NB4 (cell line): ENCODE results near the gene CST9.
"Not testable (repeated sequence)": the region's sequence is repeated elsewhere in the genome, so short reads cannot be mapped to it uniquely, and the experiment has no call there.

Source experiments
- DNase-seq: peaks from one replicate; pipeline ENCODE4 v3.0.0; 2010; ENCODE audit warnings: low read depth
- H3K4me3 ChIP-seq: one replicate; pipeline ENCODE4 v1.5.1; 2011; ENCODE audit warnings: mild to moderate bottlenecking, low read depth, low read length, moderate library complexity
- MYC ChIP-seq: IDR thresholded peaks from 2 replicates; pipeline ENCODE4 v1.6.1; 2011; ENCODE audit warnings: low read depth, low read length
- POLR2A ChIP-seq: IDR thresholded peaks from 2 replicates; pipeline ENCODE4 v1.6.1; 2011; ENCODE audit warnings: mild to moderate bottlenecking; ENCODE audit not compliant: insufficient read length; ENCODE audit errors: extremely low read depth
- TF ChIP-seq, protein P1 (sequence below): IDR thresholded peaks from 2 replicates; pipeline ENCODE4 v1.6.1; 2011; ENCODE audit warnings: low read depth, low read length
- TF ChIP-seq, protein P2 (sequence below): IDR thresholded peaks from one replicate; pipeline ENCODE4 v1.5.1; 2012; ENCODE audit warnings: low read depth, low read length

The CST9 gene

DNA sequence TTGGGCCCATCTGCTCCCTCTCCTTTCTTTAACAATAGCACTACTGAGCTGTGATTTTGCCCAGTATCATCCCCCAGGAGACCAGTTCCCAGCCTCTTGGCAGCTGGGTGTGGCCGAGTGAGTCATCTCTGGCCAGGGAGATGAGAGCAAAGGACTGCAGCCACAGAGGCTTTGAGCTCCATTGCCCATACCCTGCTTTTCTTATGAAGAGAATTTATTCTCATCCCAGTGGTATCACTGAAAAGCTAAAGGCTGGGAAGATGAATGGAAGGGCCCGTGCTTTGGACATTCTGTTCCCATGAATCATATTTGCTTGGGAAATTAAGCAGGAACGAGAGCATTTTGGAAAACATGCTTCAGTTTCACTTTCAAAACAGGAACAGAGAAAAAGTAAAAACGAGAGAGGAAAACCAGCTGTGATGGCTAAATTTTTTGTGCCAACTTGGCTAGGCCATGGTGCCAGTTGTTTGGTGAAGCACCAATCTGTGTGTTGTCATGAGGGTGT lies 17.2 kb upstream of the CST9 start:
- TF ChIP-seq, protein P1, sequence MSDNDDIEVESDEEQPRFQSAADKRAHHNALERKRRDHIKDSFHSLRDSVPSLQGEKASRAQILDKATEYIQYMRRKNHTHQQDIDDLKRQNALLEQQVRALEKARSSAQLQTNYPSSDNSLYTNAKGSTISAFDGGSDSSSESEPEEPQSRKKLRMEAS: no peak
- TF ChIP-seq, protein P2, sequence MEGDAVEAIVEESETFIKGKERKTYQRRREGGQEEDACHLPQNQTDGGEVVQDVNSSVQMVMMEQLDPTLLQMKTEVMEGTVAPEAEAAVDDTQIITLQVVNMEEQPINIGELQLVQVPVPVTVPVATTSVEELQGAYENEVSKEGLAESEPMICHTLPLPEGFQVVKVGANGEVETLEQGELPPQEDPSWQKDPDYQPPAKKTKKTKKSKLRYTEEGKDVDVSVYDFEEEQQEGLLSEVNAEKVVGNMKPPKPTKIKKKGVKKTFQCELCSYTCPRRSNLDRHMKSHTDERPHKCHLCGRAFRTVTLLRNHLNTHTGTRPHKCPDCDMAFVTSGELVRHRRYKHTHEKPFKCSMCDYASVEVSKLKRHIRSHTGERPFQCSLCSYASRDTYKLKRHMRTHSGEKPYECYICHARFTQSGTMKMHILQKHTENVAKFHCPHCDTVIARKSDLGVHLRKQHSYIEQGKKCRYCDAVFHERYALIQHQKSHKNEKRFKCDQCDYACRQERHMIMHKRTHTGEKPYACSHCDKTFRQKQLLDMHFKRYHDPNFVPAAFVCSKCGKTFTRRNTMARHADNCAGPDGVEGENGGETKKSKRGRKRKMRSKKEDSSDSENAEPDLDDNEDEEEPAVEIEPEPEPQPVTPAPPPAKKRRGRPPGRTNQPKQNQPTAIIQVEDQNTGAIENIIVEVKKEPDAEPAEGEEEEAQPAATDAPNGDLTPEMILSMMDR: no peak
- TF ChIP-seq MYC (no peak), POLR2A (no peak)

DNA sequence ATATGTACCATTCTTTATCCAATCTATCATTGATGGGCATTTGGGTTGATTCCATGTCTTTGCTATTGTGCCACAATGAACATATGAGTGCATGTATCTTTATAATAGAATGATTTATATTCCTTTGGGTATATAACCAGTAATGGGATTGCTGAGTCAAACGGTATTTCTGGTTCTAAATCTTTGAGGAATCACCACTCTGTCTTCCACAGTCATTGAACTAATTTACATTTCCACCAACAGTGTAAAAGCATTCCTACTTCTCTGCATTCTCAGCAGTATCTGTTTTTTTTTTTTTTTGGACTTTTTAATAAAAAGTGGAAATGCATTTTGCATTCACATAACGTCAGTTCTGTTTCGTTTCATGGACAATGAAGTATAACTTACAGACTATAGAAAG lies 16.7 kb upstream of the CST9 start:
- DNase-seq, H3K4me3 ChIP-seq: not testable (repeated sequence)

More for the DNA sequence above, 17.2 kb upstream of the CST9 start:
- peak overlapping the region; percentile 4 for H3K4me3 ChIP-seq
- DNase-seq: peak; percentile 61

DNA sequence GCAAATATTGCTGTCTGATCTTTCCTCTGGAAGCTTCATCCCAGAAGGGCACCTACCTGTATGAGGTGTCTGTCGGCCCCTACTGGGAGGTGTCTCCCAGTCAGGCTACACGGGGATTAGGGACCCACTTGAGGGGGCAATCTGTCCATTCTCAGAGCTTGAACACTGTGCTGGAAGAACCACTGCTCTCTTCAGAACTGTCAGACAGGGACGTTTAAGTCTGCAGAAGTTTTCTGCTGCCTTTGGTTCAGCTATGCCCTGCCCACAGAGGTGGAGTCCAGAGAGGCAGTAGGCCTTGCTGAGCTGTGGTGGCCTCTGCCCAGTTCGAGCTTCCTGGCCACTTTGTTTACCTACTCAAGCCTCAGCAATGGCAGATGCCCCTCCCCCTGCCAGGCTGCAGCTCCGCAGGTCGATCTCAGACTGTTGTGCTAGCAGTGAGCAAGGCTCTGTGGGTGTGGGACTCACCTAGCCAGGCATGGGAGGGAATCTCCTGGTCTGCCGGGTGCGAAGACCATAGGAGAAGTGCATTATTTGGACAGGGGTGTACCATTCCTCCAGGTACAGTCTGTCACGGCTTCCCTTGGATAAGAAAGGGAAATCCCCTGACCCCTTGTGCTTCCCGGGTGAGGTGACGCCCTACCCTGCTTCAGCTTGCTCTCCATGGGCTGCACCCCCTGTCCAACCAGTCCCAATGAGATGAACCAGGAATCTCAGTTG lies 15.1 kb upstream of the CST9 start:
- H3K4me3 ChIP-seq, DNase-seq: not testable (repeated sequence)

DNA sequence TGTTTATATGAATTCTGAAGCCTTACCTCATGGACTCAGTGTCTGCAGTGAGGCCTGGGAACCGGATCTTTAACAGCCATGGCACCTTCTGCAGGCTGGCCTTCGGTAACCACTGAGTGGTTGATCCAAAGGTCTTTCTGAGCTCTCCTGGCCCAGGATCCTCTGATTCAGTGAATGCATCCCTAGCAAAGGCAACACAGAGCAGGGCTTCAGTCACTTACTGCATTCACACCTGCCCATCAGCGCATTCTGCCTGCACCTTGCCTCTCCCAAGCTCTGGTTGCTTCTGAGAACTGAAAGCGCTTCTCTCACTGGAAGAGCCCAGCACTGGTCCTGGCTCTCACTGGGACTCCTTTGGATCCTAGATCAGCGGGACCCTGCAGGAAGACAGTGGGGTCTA lies 8.4 kb upstream of the CST9 start:
- TF ChIP-seq POLR2A: no peak
- TF ChIP-seq MYC: no peak
- TF ChIP-seq, protein P1: no peak
- TF ChIP-seq, protein P2: no peak
- no peak overlapping the region for H3K4me3 ChIP-seq
- DNase-seq: no peak

DNA sequence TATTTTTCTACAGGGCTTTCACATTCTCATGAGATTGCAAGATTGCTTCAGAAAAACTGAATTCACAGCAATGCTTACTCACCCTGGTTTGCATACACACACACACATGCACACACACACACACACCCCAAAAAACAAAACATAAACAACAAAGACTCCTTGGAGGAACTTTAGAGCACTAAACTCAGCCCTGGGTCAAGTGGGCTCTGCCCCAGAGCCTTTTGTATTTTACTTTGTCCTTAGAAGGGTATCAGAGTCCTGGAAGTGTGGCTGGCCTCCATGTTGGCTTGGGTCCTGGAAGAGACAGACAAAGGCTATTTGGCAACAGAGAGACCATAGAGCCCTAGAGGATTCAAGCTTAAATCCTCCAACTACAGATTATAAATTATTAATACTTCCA lies 8.0 kb upstream of the CST9 start:
- DNase-seq: no peak
- H3K4me3 ChIP-seq: no peak overlapping the region
- TF ChIP-seq, protein P2: no peak

DNA sequence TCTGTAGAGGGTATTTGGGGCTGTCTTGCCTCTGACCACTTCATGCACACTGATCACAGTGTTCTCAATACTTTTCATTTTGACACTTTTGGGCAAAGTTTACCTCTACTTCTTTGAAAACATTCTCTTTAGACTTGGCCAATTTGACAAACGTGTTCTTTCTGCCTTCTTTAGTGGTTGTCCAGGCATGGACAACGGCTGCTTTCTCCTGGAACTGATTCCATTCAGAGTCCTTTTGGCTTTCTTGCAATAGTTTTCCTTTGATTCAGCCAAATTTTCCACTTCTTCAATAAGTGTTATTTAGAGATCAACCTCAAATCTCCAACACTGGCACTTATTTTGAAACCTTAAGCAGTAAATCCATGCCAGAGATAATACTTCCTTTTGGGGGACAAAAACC lies 6.7 kb upstream of the CST9 start:
- no peak for DNase-seq
- TF ChIP-seq, protein P1: no peak
- TF ChIP-seq POLR2A (no peak), MYC (no peak)
- TF ChIP-seq, protein P2: no peak
- H3K4me3 ChIP-seq: no peak overlapping the region

DNA sequence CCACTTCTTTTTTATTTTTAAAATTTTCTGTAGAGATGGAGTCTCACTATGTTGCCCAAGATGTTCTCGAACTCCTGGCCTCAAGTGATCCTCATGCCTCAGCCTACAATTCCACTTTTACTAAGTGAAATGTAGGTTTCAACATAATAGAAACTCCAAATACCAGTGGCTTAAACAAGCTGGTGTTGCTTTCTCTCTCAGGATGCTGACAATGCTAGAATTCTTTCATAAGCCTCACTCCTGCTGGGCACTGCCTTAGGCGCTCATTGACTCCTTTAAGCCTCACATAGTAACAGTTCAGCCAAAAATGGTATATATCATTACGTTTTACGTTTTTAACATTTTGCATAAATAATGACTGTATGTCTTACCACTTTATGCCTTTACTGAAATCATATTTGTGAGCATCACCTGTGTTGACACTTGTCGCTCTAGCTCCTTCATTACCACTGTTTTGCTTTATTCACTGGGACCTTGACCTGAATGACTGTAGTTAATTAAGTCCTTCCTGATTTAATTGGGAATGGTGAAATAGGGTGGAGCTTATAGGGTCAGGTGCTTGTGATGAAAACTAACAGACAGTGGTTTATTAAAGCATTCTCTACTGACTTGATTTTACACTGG lies 3.9 kb upstream of the CST9 start:
- TF ChIP-seq, protein P1: no peak
- TF ChIP-seq MYC (no peak), POLR2A (no peak)
- TF ChIP-seq, protein P2: no peak
- no peak for DNase-seq

More for the DNA sequence above, 3.9 kb upstream of the CST9 start:
- H3K4me3 ChIP-seq: no peak overlapping the region
